ENCODE results near the gene PRLHR.

PRLHR gene

GRCh38 chr10:118547282-118547681, 48.2 kb downstream of the PRLHR start:
- Histone ChIP-seq H2AK5ac (ENCODE audit: low read length) (no peak overlapping the region), H3K4me1 (ENCODE audit: control insufficient read depth, low read depth, low read length) (no peaks in the 10 kb centered on the region), H3K27ac (ENCODE audit: low read depth, low read length) (no peak overlapping the region), H4K5ac (ENCODE audit: low read length) (no peak overlapping the region), H3K79me1 (ENCODE audit: low read length) (no peaks in the 10 kb centered on the region), H4K8ac (ENCODE audit: low read depth, low read length) (no peak overlapping the region), H3K27me3 (ENCODE audit: insufficient read depth, low read length, poor library complexity) (no peaks in the 10 kb centered on the region), H3K4me2 (ENCODE audit: low read length) (no peak overlapping the region), H3K4me3 (ENCODE audit: low read length) (no peak overlapping the region), H3K79me2 (ENCODE audit: control insufficient read depth, insufficient read depth, low read length) (no peaks in the 10 kb centered on the region), H2BK15ac (replicated peaks; ENCODE audit: low read depth) (no peak overlapping the region), H3K9ac (ENCODE audit: low read length) (no peak overlapping the region), H3K36me3 (ENCODE audit: control insufficient read depth, insufficient read depth, low read length) (no peaks in the 10 kb centered on the region), H3K4ac (ENCODE audit: low read depth, low read length) (no peak overlapping the region), H2BK5ac (ENCODE audit: low read length) (no peak overlapping the region), H3K18ac (ENCODE audit: low read length) (no peak overlapping the region), H3K56ac (ENCODE audit: low read length) (no peak overlapping the region), H3K23ac (ENCODE audit: low read length) (no peak overlapping the region), H2BK120ac (ENCODE audit: low read depth, low read length) (no peak overlapping the region)
- WGBS (ENCODE audit: extremely low coverage, insufficient coverage, low lambda C conversion rate) = no CpG with 5 or more reads among the region's 5 CpGs
- no peak for DNase-seq

GRCh38 chr10:118546479-118546878, 49.0 kb downstream of the PRLHR start:
- H3K9ac ChIP-seq (ENCODE audit: low read length) = no peak overlapping the region
- H4K8ac ChIP-seq (ENCODE audit: low read depth, low read length) = no peak overlapping the region
- H2AK5ac ChIP-seq (ENCODE audit: low read length) = no peak overlapping the region
- no peak overlapping the region for H3K56ac ChIP-seq (ENCODE audit: low read length)
- H3K4me2 ChIP-seq (ENCODE audit: low read length) = no peak overlapping the region
- H2BK5ac ChIP-seq (ENCODE audit: low read length) = no peak overlapping the region
- no CpG with 5 or more reads among the region's 2 CpGs for WGBS (ENCODE audit: extremely low coverage, insufficient coverage, low lambda C conversion rate)
- no peak overlapping the region for H3K4me3 ChIP-seq (ENCODE audit: low read length)
- no peak overlapping the region for H3K18ac ChIP-seq (ENCODE audit: low read length)
- H3K79me2 ChIP-seq (ENCODE audit: control insufficient read depth, insufficient read depth, low read length) = no peaks in the 10 kb centered on the region
- H3K27ac ChIP-seq (ENCODE audit: low read depth, low read length) = no peak overlapping the region
- H3K23ac ChIP-seq (ENCODE audit: low read length) = no peak overlapping the region
- H2BK120ac ChIP-seq (ENCODE audit: low read depth, low read length) = no peak overlapping the region
- H3K4me1 ChIP-seq (ENCODE audit: control insufficient read depth, low read depth, low read length) = no peaks in the 10 kb centered on the region
- no peak overlapping the region for H3K4ac ChIP-seq (ENCODE audit: low read depth, low read length)
- H3K36me3 ChIP-seq (ENCODE audit: control insufficient read depth, insufficient read depth, low read length) = no peaks in the 10 kb centered on the region
- H4K5ac ChIP-seq (ENCODE audit: low read length) = no peak overlapping the region
- H2BK15ac ChIP-seq (replicated peaks; ENCODE audit: low read depth) = no peak overlapping the region
- H3K79me1 ChIP-seq (ENCODE audit: low read length) = no peaks in the 10 kb centered on the region
- H3K27me3 ChIP-seq (ENCODE audit: insufficient read depth, low read length, poor library complexity) = no peaks in the 10 kb centered on the region
- no peak for DNase-seq

GRCh38 chr10:118545381-118545780, 50.1 kb downstream of the PRLHR start:
- H3K27ac ChIP-seq (ENCODE audit: low read depth, low read length) = no peak overlapping the region
- no peak overlapping the region for H2BK15ac ChIP-seq (replicated peaks; ENCODE audit: low read depth)
- WGBS (ENCODE audit: extremely low coverage, insufficient coverage, low lambda C conversion rate) = no CpG with 5 or more reads among the region's 1 CpG
- no peaks in the 10 kb centered on the region for H3K4me1 ChIP-seq (ENCODE audit: control insufficient read depth, low read depth, low read length)
- H2AK5ac ChIP-seq (ENCODE audit: low read length) = no peak overlapping the region
- H3K4me3 ChIP-seq (ENCODE audit: low read length) = no peak overlapping the region
- H3K9ac ChIP-seq (ENCODE audit: low read length) = no peak overlapping the region
- no peak for DNase-seq
- H3K18ac ChIP-seq (ENCODE audit: low read length) = no peak overlapping the region
- H3K79me1 ChIP-seq (ENCODE audit: low read length) = no peaks in the 10 kb centered on the region
- no peak overlapping the region for H3K56ac ChIP-seq (ENCODE audit: low read length)
- no peaks in the 10 kb centered on the region for H3K36me3 ChIP-seq (ENCODE audit: control insufficient read depth, insufficient read depth, low read length)
- H3K27me3 ChIP-seq (ENCODE audit: insufficient read depth, low read length, poor library complexity) = no peaks in the 10 kb centered on the region
- no peak overlapping the region for H4K5ac ChIP-seq (ENCODE audit: low read length)
- H3K4me2 ChIP-seq (ENCODE audit: low read length) = no peak overlapping the region
- no peak overlapping the region for H3K4ac ChIP-seq (ENCODE audit: low read depth, low read length)
- H2BK120ac ChIP-seq (ENCODE audit: low read depth, low read length) = no peak overlapping the region
- H3K79me2 ChIP-seq (ENCODE audit: control insufficient read depth, insufficient read depth, low read length) = no peaks in the 10 kb centered on the region
- H2BK5ac ChIP-seq (ENCODE audit: low read length) = no peak overlapping the region
- H3K23ac ChIP-seq (ENCODE audit: low read length) = no peak overlapping the region
- H4K8ac ChIP-seq (ENCODE audit: low read depth, low read length) = no peak overlapping the region

- Histone ChIP-seq H3K79me1 (ENCODE audit: low read length) (no peaks in the 10 kb centered on the region), H3K36me3 (ENCODE audit: control insufficient read depth, insufficient read depth, low read length) (no peaks in the 10 kb centered on the region), H2BK15ac (replicated peaks; ENCODE audit: low read depth) (no peak overlapping the region), H3K56ac (ENCODE audit: low read length) (no peak overlapping the region), H2AK5ac (ENCODE audit: low read length) (no peak overlapping the region), H3K18ac (ENCODE audit: low read length) (no peak overlapping the region), H3K4ac (ENCODE audit: low read depth, low read length) (no peak overlapping the region), H2BK120ac (ENCODE audit: low read depth, low read length) (no peak overlapping the region), H3K23ac (ENCODE audit: low read length) (no peak overlapping the region), H3K79me2 (ENCODE audit: control insufficient read depth, insufficient read depth, low read length) (no peaks in the 10 kb centered on the region), H3K4me3 (ENCODE audit: low read length) (no peak overlapping the region), H3K4me1 (ENCODE audit: control insufficient read depth, low read depth, low read length) (no peaks in the 10 kb centered on the region), H3K9ac (ENCODE audit: low read length) (no peak overlapping the region), H3K4me2 (ENCODE audit: low read length) (no peak overlapping the region), H2BK5ac (ENCODE audit: low read length) (no peak overlapping the region), H4K5ac (ENCODE audit: low read length) (no peak overlapping the region), H3K27me3 (ENCODE audit: insufficient read depth, low read length, poor library complexity) (no peaks in the 10 kb centered on the region), H3K27ac (ENCODE audit: low read depth, low read length) (no peak overlapping the region), H4K8ac (ENCODE audit: low read depth, low read length) (no peak overlapping the region)
- no peak for DNase-seq
- WGBS (ENCODE audit: extremely low coverage, insufficient coverage, low lambda C conversion rate) = no CpG with 5 or more reads among the region's 4 CpGs
Observed at GRCh38 chr10:118544401-118544948, 51.0 kb downstream of the PRLHR start.

GRCh38 chr10:118543714-118544400, 51.6 kb downstream of the PRLHR start:
- no peak overlapping the region for H3K56ac ChIP-seq (ENCODE audit: low read length)
- no peak overlapping the region for H3K4me3 ChIP-seq (ENCODE audit: low read length)
- H2BK15ac ChIP-seq (replicated peaks; ENCODE audit: low read depth) = no peak overlapping the region
- no peak overlapping the region for H3K23ac ChIP-seq (ENCODE audit: low read length)
- H3K9ac ChIP-seq (ENCODE audit: low read length) = no peak overlapping the region
- H3K79me2 ChIP-seq (ENCODE audit: control insufficient read depth, insufficient read depth, low read length) = no peaks in the 10 kb centered on the region
- no peak overlapping the region for H4K8ac ChIP-seq (ENCODE audit: low read depth, low read length)
- no peak overlapping the region for H3K18ac ChIP-seq (ENCODE audit: low read length)
- H3K27me3 ChIP-seq (ENCODE audit: insufficient read depth, low read length, poor library complexity) = no peaks in the 10 kb centered on the region
- H3K4me1 ChIP-seq (ENCODE audit: control insufficient read depth, low read depth, low read length) = no peaks in the 10 kb centered on the region
- peak; percentile 78 for DNase-seq
- no peaks in the 10 kb centered on the region for H3K36me3 ChIP-seq (ENCODE audit: control insufficient read depth, insufficient read depth, low read length)
- no peak overlapping the region for H2AK5ac ChIP-seq (ENCODE audit: low read length)
- no peak overlapping the region for H2BK120ac ChIP-seq (ENCODE audit: low read depth, low read length)
- no CpG with 5 or more reads among the region's 13 CpGs for WGBS (ENCODE audit: extremely low coverage, insufficient coverage, low lambda C conversion rate)
- H4K5ac ChIP-seq (ENCODE audit: low read length) = no peak overlapping the region
- no peak overlapping the region for H3K27ac ChIP-seq (ENCODE audit: low read depth, low read length)
- no peaks in the 10 kb centered on the region for H3K79me1 ChIP-seq (ENCODE audit: low read length)
- no peak overlapping the region for H3K4ac ChIP-seq (ENCODE audit: low read depth, low read length)
- H2BK5ac ChIP-seq (ENCODE audit: low read length) = no peak overlapping the region
- H3K4me2 ChIP-seq (ENCODE audit: low read length) = no peak overlapping the region

GRCh38 chr10:118542745-118543144, 52.7 kb downstream of the PRLHR start:
- no peak for DNase-seq
- H3K18ac ChIP-seq (ENCODE audit: low read length) = no peak overlapping the region

More at GRCh38 chr10:118542745-118543144, 52.7 kb downstream of the PRLHR start:
- Histone ChIP-seq H3K9ac (ENCODE audit: low read length) (no peak overlapping the region), H4K5ac (ENCODE audit: low read length) (no peak overlapping the region), H3K36me3 (ENCODE audit: control insufficient read depth, insufficient read depth, low read length) (no peaks in the 10 kb centered on the region), H3K27ac (ENCODE audit: low read depth, low read length) (no peak overlapping the region), H2BK5ac (ENCODE audit: low read length) (no peak overlapping the region), H4K8ac (ENCODE audit: low read depth, low read length) (no peak overlapping the region), H3K27me3 (ENCODE audit: insufficient read depth, low read length, poor library complexity) (no peaks in the 10 kb centered on the region), H2BK15ac (replicated peaks; ENCODE audit: low read depth) (no peak overlapping the region), H3K56ac (ENCODE audit: low read length) (no peak overlapping the region), H2AK5ac (ENCODE audit: low read length) (no peak overlapping the region), H3K4me1 (ENCODE audit: control insufficient read depth, low read depth, low read length) (no peaks in the 10 kb centered on the region), H2BK120ac (ENCODE audit: low read depth, low read length) (no peak overlapping the region), H3K4me2 (ENCODE audit: low read length) (no peak overlapping the region), H3K79me2 (ENCODE audit: control insufficient read depth, insufficient read depth, low read length) (no peaks in the 10 kb centered on the region), H3K79me1 (ENCODE audit: low read length) (no peaks in the 10 kb centered on the region), H3K23ac (ENCODE audit: low read length) (no peak overlapping the region), H3K4me3 (ENCODE audit: low read length) (no peak overlapping the region), H3K4ac (ENCODE audit: low read depth, low read length) (no peak overlapping the region)
- no CpG with 5 or more reads among the region's 1 CpG for WGBS (ENCODE audit: extremely low coverage, insufficient coverage, low lambda C conversion rate)

All from mesendoderm (in vitro differentiated cells).